ENCODE measurements around the gene PEX7. TPM values are rescaled to one million over a fixed set of nuclear protein-coding genes. Genes with fewer than 3 reads are reported as not detected.

The PEX7 gene
- total RNA-seq, 4 donors from 2014 or later, result 5.9 to 17.1 (median 6.9) TPM

DNA sequence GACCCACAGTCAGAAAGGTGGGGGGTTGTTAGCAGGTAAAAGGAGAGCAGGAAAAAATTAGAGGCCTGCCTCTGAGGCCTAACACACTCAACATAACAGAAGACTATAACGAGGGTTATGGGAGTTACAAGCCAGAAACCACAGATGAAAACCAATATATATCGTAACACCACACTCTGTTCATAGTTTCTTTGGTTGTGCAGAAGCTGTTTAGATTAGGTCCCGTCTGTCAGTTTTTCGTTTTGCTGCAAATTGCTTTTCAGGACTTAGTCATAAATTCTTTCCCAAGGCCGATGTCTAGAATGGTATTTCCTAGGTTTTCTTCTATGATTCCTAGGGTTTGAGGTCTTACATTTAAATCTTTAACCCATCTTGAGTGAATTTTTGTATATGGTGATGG, 26.4 kb upstream of the PEX7 start:
- Histone ChIP-seq H3K27me3 (no peaks in the 10 kb centered on the region), H3K4me1 (peaks cover 0 to 14% (median 5%) of the 10 kb centered on the region in 3 donors), H3K27ac (no peak overlapping the region), H3K9me3 (no peaks in the 10 kb centered on the region), H3K36me3 (no peaks in the 10 kb centered on the region), H3K4me3 (no peak overlapping the region)
- TF ChIP-seq, protein P1, sequence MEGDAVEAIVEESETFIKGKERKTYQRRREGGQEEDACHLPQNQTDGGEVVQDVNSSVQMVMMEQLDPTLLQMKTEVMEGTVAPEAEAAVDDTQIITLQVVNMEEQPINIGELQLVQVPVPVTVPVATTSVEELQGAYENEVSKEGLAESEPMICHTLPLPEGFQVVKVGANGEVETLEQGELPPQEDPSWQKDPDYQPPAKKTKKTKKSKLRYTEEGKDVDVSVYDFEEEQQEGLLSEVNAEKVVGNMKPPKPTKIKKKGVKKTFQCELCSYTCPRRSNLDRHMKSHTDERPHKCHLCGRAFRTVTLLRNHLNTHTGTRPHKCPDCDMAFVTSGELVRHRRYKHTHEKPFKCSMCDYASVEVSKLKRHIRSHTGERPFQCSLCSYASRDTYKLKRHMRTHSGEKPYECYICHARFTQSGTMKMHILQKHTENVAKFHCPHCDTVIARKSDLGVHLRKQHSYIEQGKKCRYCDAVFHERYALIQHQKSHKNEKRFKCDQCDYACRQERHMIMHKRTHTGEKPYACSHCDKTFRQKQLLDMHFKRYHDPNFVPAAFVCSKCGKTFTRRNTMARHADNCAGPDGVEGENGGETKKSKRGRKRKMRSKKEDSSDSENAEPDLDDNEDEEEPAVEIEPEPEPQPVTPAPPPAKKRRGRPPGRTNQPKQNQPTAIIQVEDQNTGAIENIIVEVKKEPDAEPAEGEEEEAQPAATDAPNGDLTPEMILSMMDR (IDR thresholded peaks at IDR 0.05), result no peak
- TF ChIP-seq EP300 (IDR thresholded peaks at IDR 0.05), result no peak
- no peak for TF ChIP-seq POLR2AphosphoS5 (IDR thresholded peaks at IDR 0.05)
- no peak for TF ChIP-seq POLR2A (IDR thresholded peaks at IDR 0.05)
- WGBS, 2 donors (ENCODE audit: low coverage in 1 of 2), result 92 to 94% methylated on average over 4 to 5 of the region's 5 CpGs
- no peak for ATAC-seq

DNA sequence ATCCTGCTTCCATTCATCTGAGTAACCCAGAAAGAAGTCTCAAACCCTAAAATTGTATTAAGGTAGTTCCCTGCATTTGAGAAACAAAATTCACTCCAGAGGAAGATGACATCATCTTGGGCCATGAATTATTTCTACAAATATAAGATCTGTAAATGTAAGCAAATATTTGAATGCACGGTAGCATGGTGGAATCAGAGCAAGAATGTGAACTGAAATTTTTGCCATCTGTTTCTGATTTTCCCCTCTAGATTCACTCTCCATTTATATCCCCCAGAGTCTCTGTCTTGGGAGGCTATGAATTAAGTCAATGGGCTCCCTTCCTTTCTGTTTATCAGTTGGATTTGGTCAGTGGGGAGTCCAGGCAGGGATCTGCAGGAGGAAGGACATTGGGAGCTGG, 24.3 kb upstream of the PEX7 start:
- ATAC-seq, result no peak
- WGBS, 2 donors (ENCODE audit: low coverage in 1 of 2), result 75 to 93% methylated on average over 1 of the region's 1 CpG
- peaks cover 0 to 11% (median 5%) of the 10 kb centered on the region in 3 donors for H3K4me1 ChIP-seq
- no peak for TF ChIP-seq POLR2AphosphoS5 (IDR thresholded peaks at IDR 0.05)
- no peak for TF ChIP-seq EP300 (IDR thresholded peaks at IDR 0.05)
- TF ChIP-seq POLR2A (IDR thresholded peaks at IDR 0.05), result no peak
- TF ChIP-seq, protein P1 (IDR thresholded peaks at IDR 0.05), result no peak
- H3K36me3 ChIP-seq, result no peaks in the 10 kb centered on the region
- no peak overlapping the region for H3K27ac ChIP-seq
- H3K27me3 ChIP-seq, result no peaks in the 10 kb centered on the region
- H3K9me3 ChIP-seq, result no peaks in the 10 kb centered on the region
- no peak overlapping the region for H3K4me3 ChIP-seq

DNA sequence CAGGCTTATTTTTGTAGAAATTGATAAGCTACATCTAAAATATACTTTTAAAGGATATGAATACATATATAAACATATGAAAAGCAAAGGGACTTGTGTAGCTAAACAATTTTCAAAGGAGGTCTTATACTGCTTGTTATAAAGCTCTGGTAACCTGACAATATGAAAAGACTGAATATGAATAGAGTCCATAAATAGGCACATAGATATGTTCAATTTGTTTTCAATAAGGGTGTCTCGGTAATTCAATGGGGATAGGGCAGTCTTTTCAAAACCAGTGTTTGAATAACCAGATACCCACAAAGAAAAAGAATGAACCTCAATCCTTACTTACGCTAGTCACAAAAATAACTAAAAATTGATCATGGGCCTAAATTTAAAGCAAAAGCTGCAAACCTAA, 20.8 kb upstream of the PEX7 start:
- Histone ChIP-seq H3K36me3 (no peaks in the 10 kb centered on the region), H3K4me1 (no peaks in the 10 kb centered on the region), H3K27me3 (no peaks in the 10 kb centered on the region), H3K27ac (no peak overlapping the region), H3K4me3 (no peak overlapping the region), H3K9me3 (no peaks in the 10 kb centered on the region)
- no peak for ATAC-seq
- TF ChIP-seq POLR2AphosphoS5 (IDR thresholded peaks at IDR 0.05), result no peak
- TF ChIP-seq, protein P1 (IDR thresholded peaks at IDR 0.05), result no peak
- 89 to 94% methylated on average over 2 of the region's 2 CpGs for WGBS, 2 donors (ENCODE audit: low coverage in 1 of 2)

DNA sequence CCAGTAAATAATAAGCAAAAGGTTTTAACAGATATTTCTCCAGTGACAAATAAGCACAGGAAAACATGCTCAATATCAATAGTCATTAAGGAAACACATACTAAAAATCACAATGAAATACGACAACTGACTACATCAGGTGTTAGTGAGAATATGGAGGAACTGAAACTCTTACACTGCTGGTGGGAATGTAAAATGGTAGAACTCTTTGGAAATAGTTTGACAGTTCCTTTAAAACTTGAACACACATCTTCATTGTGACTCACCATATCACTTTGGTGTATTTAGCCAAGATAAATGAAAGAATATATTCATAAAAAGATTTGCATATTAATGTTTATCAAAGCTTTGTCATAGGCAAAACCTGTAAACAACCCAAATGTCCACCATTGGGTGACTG, 18.8 kb upstream of the PEX7 start:
- H3K4me3 ChIP-seq, result no peak overlapping the region
- no peaks in the 10 kb centered on the region for H3K9me3 ChIP-seq
- no peak overlapping the region for H3K27ac ChIP-seq
- TF ChIP-seq, protein P1 (IDR thresholded peaks at IDR 0.05), result no peak
- no peak for TF ChIP-seq POLR2AphosphoS5 (IDR thresholded peaks at IDR 0.05)
- no peak for TF ChIP-seq POLR2A (IDR thresholded peaks at IDR 0.05)
- no peak for TF ChIP-seq EP300 (IDR thresholded peaks at IDR 0.05)
- H3K27me3 ChIP-seq, result no peaks in the 10 kb centered on the region
- no peaks in the 10 kb centered on the region for H3K4me1 ChIP-seq
- H3K36me3 ChIP-seq, result no peaks in the 10 kb centered on the region
- 100% methylated on average over 1 of the region's 1 CpG for WGBS, 2 donors (ENCODE audit: low coverage in 1 of 2)
- no peak for ATAC-seq

DNA sequence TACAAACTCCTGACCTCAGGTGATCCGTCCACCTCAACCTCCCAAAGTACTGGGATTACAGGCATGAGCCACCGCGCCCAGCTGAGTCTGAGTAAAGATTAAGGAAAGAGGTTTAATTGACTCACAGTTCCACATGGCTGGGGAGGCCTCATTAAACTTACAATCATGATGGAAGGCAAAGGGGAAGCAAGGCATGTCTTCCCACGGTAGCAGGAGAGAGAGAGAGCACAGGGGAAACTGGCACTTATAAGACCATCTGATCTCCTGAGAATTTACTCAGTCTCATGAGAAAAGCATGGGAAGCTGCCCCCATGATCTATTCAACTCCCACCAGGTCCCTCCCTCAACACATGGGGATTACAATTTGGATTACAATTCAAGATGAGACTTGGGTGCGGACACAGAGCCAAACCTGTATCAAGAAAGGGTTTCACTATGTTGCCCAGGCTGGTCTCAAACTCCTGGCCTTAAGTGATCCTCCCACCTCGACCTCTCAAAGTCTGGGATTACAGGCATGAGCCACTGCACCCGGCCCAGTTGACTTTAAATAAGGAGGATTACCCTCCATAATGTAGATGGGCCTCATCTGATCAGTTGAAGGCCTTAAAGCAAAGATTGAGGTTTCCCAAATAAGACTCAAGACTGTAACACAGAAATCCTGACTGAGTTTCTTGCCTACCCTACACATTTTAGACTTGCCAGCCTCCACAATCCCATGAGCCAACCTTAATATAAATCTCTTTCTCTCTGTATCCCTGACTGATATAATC, 13.1 kb upstream of the PEX7 start:
- no peaks in the 10 kb centered on the region for H3K27me3 ChIP-seq
- TF ChIP-seq POLR2A (IDR thresholded peaks at IDR 0.05) (no peak), EP300 (IDR thresholded peaks at IDR 0.05) (no peak), POLR2AphosphoS5 (IDR thresholded peaks at IDR 0.05) (no peak)
- TF ChIP-seq, protein P1 (IDR thresholded peaks at IDR 0.05), result no peak
- 73% methylated on average over 3 of the region's 7 CpGs; no CpG with 5 or more reads in 1 of the 2 donors for WGBS, 2 donors (ENCODE audit: low coverage in 1 of 2)
- no peaks in the 10 kb centered on the region for H3K4me1 ChIP-seq
- no peaks in the 10 kb centered on the region for H3K9me3 ChIP-seq
- H3K36me3 ChIP-seq, result no peaks in the 10 kb centered on the region
- no peak for ATAC-seq
- no peak overlapping the region for H3K27ac ChIP-seq
- no peak overlapping the region for H3K4me3 ChIP-seq
